A549 (cell line): ENCODE measurements around the gene PIEZO2. TPM values are rescaled to one million over a fixed set of nuclear protein-coding genes. Genes with fewer than 3 reads are reported as not detected.
A peak's percentile ranks its signal among the peaks of the same experiment; 100 is the strongest.

Experiments used
- ATAC-seq, 2 experiments: fragments of 200-7000 bp in 1 of 2; fragments of >200 bp in 1 of 2; cut with Nextera tagmentation in 1 of 2; cut with Tn5 transposase in 1 of 2; 3 replicates each; pipeline versions ENCODE4 v1.8.0 to v1.9.1; 2018 to 2020; ENCODE audit warnings: mild to moderate bottlenecking in 1 of 2, moderate library complexity in 1 of 2
- CTCF ChIA-PET: fragments of 300-600 bp; sonication (Branson Sonifier 250); formaldehyde crosslinking; extraction: SDS; loops from one replicate; lab custom pipeline; 2021; ENCODE audit warnings: antibody characterized with exemption, inconsistent platforms; lab: Yijun Ruan, JAX
- POLR2A ChIA-PET: fragments of 350-600 bp; formaldehyde crosslinking; extraction: SDS; loops from one replicate; lab custom pipeline; 2021; ENCODE audit warnings: antibody characterized with exemption, inconsistent platforms; lab: Yijun Ruan, JAX
- DNase-seq, 2 experiments: peaks; one replicate each; pipeline versions ENCODE4 v3.0.0 to v3.0.0-alpha.2; 2011 to 2016; ENCODE audit warnings: low read depth in 1 of 2, low spot score in 1 of 2
- FAIRE-seq: peaks from 2 replicates; lab custom pipeline; 2011; peaks lifted over from hg19 to GRCh38; lab: Jason Lieb, UNC
- H3K27ac ChIP-seq, 2 experiments: fragments of >200 bp; sonication (Bioruptor Twin); formaldehyde crosslinking; 3 replicates each; pipeline ENCODE4 v1.5.1; 2016 to 2017
- H3K4me1 ChIP-seq: fragments of >200 bp; sonication (Bioruptor Twin); formaldehyde crosslinking; 3 replicates; pipeline ENCODE4 v1.6.1; 2016
- H3K4me2 ChIP-seq: fragments of >200 bp; sonication (Bioruptor Twin); formaldehyde crosslinking; 3 replicates; pipeline ENCODE4 v1.6.1; 2016
- H3K4me3 ChIP-seq: fragments of >200 bp; sonication (Bioruptor Twin); formaldehyde crosslinking; 3 replicates; pipeline ENCODE4 v1.5.1; 2016
- H3K9me3 ChIP-seq: fragments of >200 bp; sonication (Bioruptor Twin); formaldehyde crosslinking; 3 replicates; pipeline ENCODE4 v1.6.1; 2016
- CHD2 ChIP-seq: fragments of 150-350 bp; IDR thresholded peaks from 2 replicates; pipeline ENCODE4 v1.6.1; 2014; ENCODE audit warnings: low read length; ENCODE audit not compliant: partially characterized antibody
- CHD4 ChIP-seq: fragments of 200-600 bp; sonication (generic); IDR thresholded peaks from 2 replicates; pipeline ENCODE4 v1.6.1; 2016; ENCODE audit warnings: antibody characterized with exemption, mild to moderate bottlenecking, borderline replicate concordance
- FOSL2 ChIP-seq, 2 experiments: fragments of 450-650 bp in 1 of 2; fragments of >200 bp in 1 of 2; sonication (Bioruptor Twin) in 1 of 2; formaldehyde crosslinking; IDR thresholded peaks; 2 replicates each; pipeline versions ENCODE4 v1.5.0 to v1.6.1; 2016 to 2020; ENCODE audit warnings: mild to moderate bottlenecking in 1 of 2, moderate library complexity in 1 of 2
- FOXS1 ChIP-seq: fragments of 250-450 bp; sonication (Bioruptor Pico); IDR thresholded peaks from 2 replicates; pipeline ENCODE4 v1.5.0; 2020; ENCODE audit warnings: mild to moderate bottlenecking, moderate library complexity
- HOXB13 ChIP-seq: fragments of 250-450 bp; sonication (Bioruptor Pico); IDR thresholded peaks from 2 replicates; pipeline ENCODE4 v1.5.0; 2020; ENCODE audit warnings: low read depth, mild to moderate bottlenecking, moderate library complexity
- JUN ChIP-seq, 2 experiments: fragments of >200 bp; sonication (Bioruptor Twin); formaldehyde crosslinking; IDR thresholded peaks; 2 replicates in 1 of 2; 3 replicates in 1 of 2; pipeline ENCODE4 v1.6.1; 2016 to 2017
- NPAS2 ChIP-seq: fragments of 250-450 bp; sonication (Bioruptor Pico); IDR thresholded peaks from 2 replicates; pipeline ENCODE4 v1.8.0; 2022; ENCODE audit warnings: mild to moderate bottlenecking, moderate library complexity, borderline replicate concordance
- POLR2A ChIP-seq: IDR thresholded peaks from 2 replicates; pipeline ENCODE4 v1.6.1; 2012; ENCODE audit warnings: mild to moderate bottlenecking, low read length
- RFX5 ChIP-seq: fragments of 450-650 bp; IDR thresholded peaks from 2 replicates; pipeline ENCODE4 v1.7.1; 2014; ENCODE audit warnings: antibody characterized with exemption, mild to moderate bottlenecking, moderate library complexity
- RNF2 ChIP-seq: fragments of 200-600 bp; sonication (generic); IDR thresholded peaks from 2 replicates; pipeline ENCODE4 v1.6.1; 2016; ENCODE audit warnings: low read depth, mild to moderate bottlenecking, antibody characterized with exemption, moderate library complexity, borderline replicate concordance
- SREBF2 ChIP-seq: fragments of 450-650 bp; IDR thresholded peaks from 2 replicates; pipeline ENCODE4 v1.6.1; 2014; ENCODE audit warnings: mild to moderate bottlenecking, moderate library complexity
- TP53 ChIP-seq: fragments of 250-450 bp; sonication (Bioruptor Pico); IDR thresholded peaks from 2 replicates; pipeline ENCODE4 v1.5.0; 2021; ENCODE audit warnings: mild to moderate bottlenecking, moderate library complexity
- ZFP36 ChIP-seq: fragments of 450-650 bp; IDR thresholded peaks from 2 replicates; pipeline ENCODE4 v1.6.1; 2014; ENCODE audit warnings: borderline replicate concordance; ENCODE audit not compliant: partially characterized antibody
- ZSCAN20 ChIP-seq: fragments of 250-450 bp; sonication (Bioruptor Pico); IDR thresholded peaks from 2 replicates; pipeline ENCODE4 v1.8.0; 2022; ENCODE audit warnings: mild to moderate bottlenecking, moderate library complexity
- WGBS: methylation state at CpG from one replicate; pipeline ENCODE4 v1.1.6; 2017; ENCODE audit errors: missing lambda C conversion rate; 5-methylcytosine and 5-hydroxymethylcytosine counted together
- polyA plus RNA-seq, 4 experiments: library from polyadenylated mRNA; depleted of rRNA in 3 of 4; stranded (reverse); fragments of >200 nt; fragmentation: RNase III in 1 of 4; extraction: RNeasy Plus Mini Kit Qiagen cat#74134 plus additional on column Dnase treatment in 1 of 4; gene quantifications; 2 replicates in 3 of 4; 3 replicates in 1 of 4; pipeline ENCODE4 v1.2.3, GENCODE V29; 2011 to 2017
- TF ChIP-seq, protein P1 (sequence below): IDR thresholded peaks from 2 replicates; pipeline ENCODE4 v1.6.1; 2012
- TF ChIP-seq, protein P2 (sequence below): fragments of 450-650 bp; IDR thresholded peaks from 2 replicates; pipeline ENCODE4 v1.6.1; 2014; ENCODE audit warnings: antibody characterized with exemption
- TF ChIP-seq, protein P3 (sequence below): fragments of 250-450 bp; sonication (Bioruptor Pico); IDR thresholded peaks from 2 replicates; pipeline ENCODE4 v1.5.0; 2020; ENCODE audit warnings: low read depth, mild to moderate bottlenecking, moderate library complexity
- TF ChIP-seq, protein P4 (sequence below): fragments of 200-600 bp; sonication (generic); IDR thresholded peaks from 2 replicates; pipeline ENCODE4 v1.6.1; 2016; ENCODE audit warnings: antibody characterized with exemption, mild to moderate bottlenecking, moderate library complexity

The PIEZO2 gene
- polyA plus RNA-seq, 2 of the 4 experiments (the other 2 are of a cell fraction), result 0.80 to 1.6 TPM

DNA sequence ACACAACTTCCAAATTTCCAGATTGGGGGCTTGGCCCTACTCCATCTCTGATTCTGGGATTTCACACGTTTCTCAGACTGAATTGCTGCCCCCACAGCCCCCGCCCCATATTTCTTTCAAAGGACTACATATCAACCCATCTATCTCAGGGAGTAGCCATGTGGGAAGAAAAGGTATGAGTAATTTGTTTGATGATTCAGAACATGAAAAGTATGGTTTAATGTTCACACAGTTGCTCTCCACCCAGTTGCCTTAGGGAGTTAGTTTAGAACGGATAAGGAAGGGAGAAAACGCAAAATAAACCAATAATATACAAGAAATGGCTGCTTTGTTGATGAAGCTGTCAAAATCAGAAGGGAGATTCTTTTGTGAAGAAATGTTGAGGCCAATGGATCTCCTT lies 145.1 kb downstream of the PIEZO2 start:
- CTCF ChIA-PET, result no interaction called here
- peaks cover 16% of the 10 kb centered on the region; the same call in 2 of the 3 replicates for H3K4me1 ChIP-seq
- FAIRE-seq (no peak), ATAC-seq (no peak), DNase-seq (no peak)
- no peak overlapping the region for H3K27ac ChIP-seq
- WGBS, result 10% methylated on average over 4 of the region's 4 CpGs
- no peak overlapping the region for H3K4me3 ChIP-seq
- POLR2A ChIA-PET, result no interaction called here
- H3K4me2 ChIP-seq, result peak overlapping the region; percentile 37; the same call in 2 of the 3 replicates
- TF ChIP-seq TP53, result no peak
- no peak for TF ChIP-seq POLR2A
- no peak for TF ChIP-seq ZSCAN20
- no peak for TF ChIP-seq NPAS2 (CRISPR knock-in tag)
- TF ChIP-seq RNF2, result no peak
- TF ChIP-seq ZFP36, result no peak
- TF ChIP-seq, protein P1, sequence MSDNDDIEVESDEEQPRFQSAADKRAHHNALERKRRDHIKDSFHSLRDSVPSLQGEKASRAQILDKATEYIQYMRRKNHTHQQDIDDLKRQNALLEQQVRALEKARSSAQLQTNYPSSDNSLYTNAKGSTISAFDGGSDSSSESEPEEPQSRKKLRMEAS, result no peak
- TF ChIP-seq JUN (IDR thresholded peaks at IDR 0.05), result no peak
- no peak for TF ChIP-seq CHD2
- TF ChIP-seq, protein P2, sequence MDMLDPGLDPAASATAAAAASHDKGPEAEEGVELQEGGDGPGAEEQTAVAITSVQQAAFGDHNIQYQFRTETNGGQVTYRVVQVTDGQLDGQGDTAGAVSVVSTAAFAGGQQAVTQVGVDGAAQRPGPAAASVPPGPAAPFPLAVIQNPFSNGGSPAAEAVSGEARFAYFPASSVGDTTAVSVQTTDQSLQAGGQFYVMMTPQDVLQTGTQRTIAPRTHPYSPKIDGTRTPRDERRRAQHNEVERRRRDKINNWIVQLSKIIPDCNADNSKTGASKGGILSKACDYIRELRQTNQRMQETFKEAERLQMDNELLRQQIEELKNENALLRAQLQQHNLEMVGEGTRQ, result no peak
- TF ChIP-seq, protein P3, sequence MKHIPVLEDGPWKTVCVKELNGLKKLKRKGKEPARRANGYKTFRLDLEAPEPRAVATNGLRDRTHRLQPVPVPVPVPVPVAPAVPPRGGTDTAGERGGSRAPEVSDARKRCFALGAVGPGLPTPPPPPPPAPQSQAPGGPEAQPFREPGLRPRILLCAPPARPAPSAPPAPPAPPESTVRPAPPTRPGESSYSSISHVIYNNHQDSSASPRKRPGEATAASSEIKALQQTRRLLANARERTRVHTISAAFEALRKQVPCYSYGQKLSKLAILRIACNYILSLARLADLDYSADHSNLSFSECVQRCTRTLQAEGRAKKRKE, result no peak
- TF ChIP-seq SREBF2, result no peak
- no peak for TF ChIP-seq CHD4
- TF ChIP-seq FOXS1 (CRISPR knock-in tag), result no peak
- TF ChIP-seq HOXB13 (CRISPR knock-in tag), result no peak
- TF ChIP-seq RFX5, result no peak
- no peaks in the 10 kb centered on the region for H3K9me3 ChIP-seq

DNA sequence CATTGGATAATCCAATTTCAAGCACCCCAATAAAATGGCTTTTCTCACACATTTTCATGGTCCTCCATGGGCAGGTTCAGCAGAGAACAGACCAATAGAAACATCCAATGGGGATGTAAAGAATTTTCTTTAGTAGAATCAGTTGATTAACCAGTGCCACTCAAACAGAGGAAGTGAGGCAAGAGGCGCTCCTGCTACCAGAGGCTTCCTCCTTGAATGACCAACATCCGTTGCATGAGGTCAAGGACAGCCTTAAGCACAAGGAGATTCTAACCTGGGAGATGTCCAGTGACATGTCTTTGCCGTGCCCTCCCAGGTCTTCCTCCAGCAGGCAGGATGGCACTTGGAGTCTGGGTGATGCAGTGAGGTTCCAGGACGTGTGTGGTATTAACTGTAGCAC lies 146.6 kb downstream of the PIEZO2 start:
- CTCF ChIA-PET, result no interaction called here
- H3K4me1 ChIP-seq, result peaks cover 16% of the 10 kb centered on the region; the same call in 2 of the 3 replicates
- H3K27ac ChIP-seq, result no peak overlapping the region

DNA sequence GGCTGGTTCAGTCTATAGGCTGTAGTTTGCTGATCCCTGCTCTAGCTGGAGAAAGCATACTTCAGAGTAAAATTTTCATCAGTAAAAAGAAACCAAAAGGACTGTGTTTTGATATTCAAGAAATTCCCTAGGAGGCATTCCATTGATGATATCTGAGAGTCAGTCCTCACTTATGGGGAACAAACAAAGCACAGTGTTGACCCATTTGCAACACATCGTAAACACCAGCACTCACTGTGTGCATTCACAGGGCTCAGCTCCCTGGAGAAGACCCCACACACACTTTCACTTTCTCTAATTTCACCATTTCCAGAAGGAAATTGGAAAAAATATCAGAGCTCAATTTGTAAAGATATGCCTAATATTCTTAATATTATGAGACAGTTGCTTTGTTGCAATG lies 147.1 kb downstream of the PIEZO2 start:
- WGBS, result 62% methylated on average over 1 of the region's 1 CpG
- CTCF ChIA-PET, result no interaction called here
- ATAC-seq, result no peak
- no peak for DNase-seq
- POLR2A ChIA-PET, result no interaction called here
- Histone ChIP-seq H3K4me2 (no peak overlapping the region), H3K9me3 (0 out of 3 replicates have a peak, but pooled peaks cover 4% of the 10 kb centered on the region), H3K27ac (no peak overlapping the region), H3K4me3 (no peak overlapping the region), H3K4me1 (peaks cover 16% of the 10 kb centered on the region; the same call in 2 of the 3 replicates)
- TF ChIP-seq ZSCAN20, result no peak
- no peak for TF ChIP-seq FOSL2 (IDR thresholded peaks at IDR 0.05)
- TF ChIP-seq FOSL2 (CRISPR knock-in tag; IDR thresholded peaks at IDR 0.05), result no peak
- TF ChIP-seq JUN (IDR thresholded peaks at IDR 0.05), result no peak
- no peak for FAIRE-seq

More for the DNA sequence above, 146.6 kb downstream of the PIEZO2 start:
- TF ChIP-seq, protein P4, sequence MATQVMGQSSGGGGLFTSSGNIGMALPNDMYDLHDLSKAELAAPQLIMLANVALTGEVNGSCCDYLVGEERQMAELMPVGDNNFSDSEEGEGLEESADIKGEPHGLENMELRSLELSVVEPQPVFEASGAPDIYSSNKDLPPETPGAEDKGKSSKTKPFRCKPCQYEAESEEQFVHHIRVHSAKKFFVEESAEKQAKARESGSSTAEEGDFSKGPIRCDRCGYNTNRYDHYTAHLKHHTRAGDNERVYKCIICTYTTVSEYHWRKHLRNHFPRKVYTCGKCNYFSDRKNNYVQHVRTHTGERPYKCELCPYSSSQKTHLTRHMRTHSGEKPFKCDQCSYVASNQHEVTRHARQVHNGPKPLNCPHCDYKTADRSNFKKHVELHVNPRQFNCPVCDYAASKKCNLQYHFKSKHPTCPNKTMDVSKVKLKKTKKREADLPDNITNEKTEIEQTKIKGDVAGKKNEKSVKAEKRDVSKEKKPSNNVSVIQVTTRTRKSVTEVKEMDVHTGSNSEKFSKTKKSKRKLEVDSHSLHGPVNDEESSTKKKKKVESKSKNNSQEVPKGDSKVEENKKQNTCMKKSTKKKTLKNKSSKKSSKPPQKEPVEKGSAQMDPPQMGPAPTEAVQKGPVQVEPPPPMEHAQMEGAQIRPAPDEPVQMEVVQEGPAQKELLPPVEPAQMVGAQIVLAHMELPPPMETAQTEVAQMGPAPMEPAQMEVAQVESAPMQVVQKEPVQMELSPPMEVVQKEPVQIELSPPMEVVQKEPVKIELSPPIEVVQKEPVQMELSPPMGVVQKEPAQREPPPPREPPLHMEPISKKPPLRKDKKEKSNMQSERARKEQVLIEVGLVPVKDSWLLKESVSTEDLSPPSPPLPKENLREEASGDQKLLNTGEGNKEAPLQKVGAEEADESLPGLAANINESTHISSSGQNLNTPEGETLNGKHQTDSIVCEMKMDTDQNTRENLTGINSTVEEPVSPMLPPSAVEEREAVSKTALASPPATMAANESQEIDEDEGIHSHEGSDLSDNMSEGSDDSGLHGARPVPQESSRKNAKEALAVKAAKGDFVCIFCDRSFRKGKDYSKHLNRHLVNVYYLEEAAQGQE, result no peak
- Histone ChIP-seq H3K4me3 (no peak overlapping the region), H3K4me2 (no peak overlapping the region), H3K9me3 (0 out of 3 replicates have a peak, but pooled peaks cover 1% of the 10 kb centered on the region)
- POLR2A ChIA-PET, result no interaction called here
- ATAC-seq (no peak), FAIRE-seq (no peak), DNase-seq (no peak)
- 34% methylated on average over 3 of the region's 4 CpGs for WGBS
